ENCODE results near the gene SUMO3.

- TF ChIP-seq CTCF (IDR thresholded peaks at IDR 0.05; ENCODE audit: low read depth, low read length) = no peak
- no peak for TF ChIP-seq EZH2phosphoT487 (IDR thresholded peaks at IDR 0.05; ENCODE audit: low read depth)
These were observed 4.8 kb upstream of the SUMO3 start for GRCh38 chr21:44822484-44823178.

All from OCI-LY3 (cell line).